Testis (tissue), 3 donors: ENCODE measurements around the gene CD226. TPM values are rescaled to one million over a fixed set of nuclear protein-coding genes. Genes with fewer than 3 reads are reported as not detected.

ENCODE experiments used
- DNase-seq: peaks from one replicate; pipeline ENCODE4 v3.0.0-alpha.2; 2019
- H3K27ac ChIP-seq, 2 donors: fragments of 200-600 bp; sonication (generic); one replicate each; pipeline ENCODE4 v1.5.1; 2019
- H3K27me3 ChIP-seq: fragments of 200-600 bp; sonication (generic); one replicate; pipeline ENCODE4 v1.5.1; 2019
- H3K36me3 ChIP-seq: fragments of 200-600 bp; sonication (generic); one replicate; pipeline ENCODE4 v1.5.1; 2017; ENCODE audit warnings: low read depth; ENCODE audit errors: missing control alignments
- H3K4me1 ChIP-seq: fragments of 200-600 bp; sonication (generic); one replicate; pipeline ENCODE4 v1.5.1; 2019
- H3K4me3 ChIP-seq, 2 donors: fragments of 200-600 bp; sonication (generic); one replicate each; pipeline ENCODE4 v1.5.1; 2017 to 2019
- H3K9me3 ChIP-seq: fragments of 200-600 bp; sonication (generic); one replicate; pipeline ENCODE4 v1.5.1; 2017
- CTCF ChIP-seq, 3 experiments: fragments of 450-650 bp in 2 of 3; fragments of 200-600 bp in 1 of 3; sonication (generic) in 1 of 3; IDR thresholded peaks; one replicate each; pipeline ENCODE4 v1.5.1; 2016 to 2019; ENCODE audit warnings: antibody characterized with exemption in 3 of 3, mild to moderate bottlenecking in 2 of 3, moderate library complexity in 1 of 3
- POLR2A ChIP-seq: fragments of 450-650 bp; IDR thresholded peaks from one replicate; pipeline ENCODE4 v1.6.1; 2017; ENCODE audit warnings: antibody characterized with exemption, mild to moderate bottlenecking, moderate library complexity
- WGBS, 2 donors: methylation state at CpG; one replicate each; pipeline ENCODE4 v1.1.5; 2018; 5-methylcytosine and 5-hydroxymethylcytosine counted together
- intact Hi-C: fragments of 100-400 bp; cut with DNase I; formaldehyde crosslinking; loops from one replicate; pipeline ENCODE4 v1.15.1; 2023; ENCODE audit warnings: low total_unique reads
- polyA plus RNA-seq: library from polyadenylated mRNA; stranded (reverse); fragments of 350-450 nt; fragmentation: Illumina TruSeq; extraction: RNeasy Lipid Tissue Mini Kit (QIAGEN cat#74804); gene quantifications from one replicate; pipeline ENCODE4 v1.2.3, GENCODE V29; 2014; ENCODE audit warnings: low read depth, low replicate concordance; ENCODE audit not compliant: insufficient read depth
- total RNA-seq, 2 donors: library from RNA; depleted of rRNA; stranded (reverse); fragments of >200 nt; gene quantifications; one replicate each; pipeline ENCODE4 v1.2.3, GENCODE V29; 2016

Gene CD226
- total and polyA plus RNA-seq, 3 donors from 2014 or later, result 2.6 to 3.0 (median 2.9) TPM

- H3K36me3 ChIP-seq, result no peaks in the 10 kb centered on the region
- no peak overlapping the region for H3K4me3 ChIP-seq
- intact Hi-C loops, result no loop called here
- H3K27ac ChIP-seq, result no peak overlapping the region
- H3K27me3 ChIP-seq, result no peaks in the 10 kb centered on the region
- no peak for TF ChIP-seq CTCF (IDR thresholded peaks at IDR 0.05)
- TF ChIP-seq POLR2A, result no peak
- 83 to 93% methylated on average over 5 of the region's 5 CpGs for WGBS, 2 donors
- no peaks in the 10 kb centered on the region for H3K9me3 ChIP-seq
- no peaks in the 10 kb centered on the region for H3K4me1 ChIP-seq
- no peak for DNase-seq
These were observed 991 bp downstream of the CD226 start for GRCh38 chr18:69946608-69947155.

GRCh38 chr18:69945220-69946114, 2.2 kb downstream of the CD226 start:
- WGBS, 2 donors, result 91 to 97% methylated on average over 7 to 11 of the region's 11 CpGs
- Histone ChIP-seq H3K4me1 (no peaks in the 10 kb centered on the region), H3K36me3 (no peaks in the 10 kb centered on the region), H3K4me3 (no peak overlapping the region), H3K9me3 (no peaks in the 10 kb centered on the region), H3K27ac (no peak overlapping the region), H3K27me3 (no peaks in the 10 kb centered on the region)
- no peak for DNase-seq
- TF ChIP-seq POLR2A, result no peak
- TF ChIP-seq CTCF (IDR thresholded peaks at IDR 0.05), result no peak
- intact Hi-C loops, result no loop called here

- DNase-seq, result no peak
- Histone ChIP-seq H3K36me3 (no peaks in the 10 kb centered on the region), H3K9me3 (no peaks in the 10 kb centered on the region), H3K27ac (no peak overlapping the region), H3K27me3 (no peaks in the 10 kb centered on the region), H3K4me1 (no peaks in the 10 kb centered on the region), H3K4me3 (no peak overlapping the region)
- intact Hi-C loops, result no loop called here
- no peak for TF ChIP-seq POLR2A
- TF ChIP-seq CTCF (IDR thresholded peaks at IDR 0.05), result no peak
- WGBS, 2 donors, result 91 to 97% methylated on average over 2 of the region's 2 CpGs
These were observed 3.2 kb downstream of the CD226 start for GRCh38 chr18:69944436-69944835.

DNA sequence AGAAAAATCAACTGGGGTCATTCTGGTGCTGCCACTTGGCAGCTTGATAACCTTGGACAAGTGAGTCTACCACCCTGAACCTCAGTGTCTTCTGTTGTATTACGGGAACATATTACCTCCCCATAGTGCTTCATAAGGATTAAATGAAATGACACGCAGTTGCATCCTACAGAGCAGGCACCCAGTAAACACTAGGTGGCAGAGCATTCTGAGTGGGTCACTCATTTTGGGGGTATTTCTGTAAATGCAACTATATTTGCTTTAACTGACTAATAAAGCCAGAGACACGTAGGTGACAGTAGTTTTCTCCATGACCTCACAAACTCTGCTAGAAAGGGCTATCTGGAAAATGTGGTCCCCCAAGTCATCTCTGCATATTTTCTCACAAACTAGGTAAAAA, 4.7 kb downstream of the CD226 start:
- Histone ChIP-seq H3K9me3 (no peaks in the 10 kb centered on the region), H3K4me1 (no peaks in the 10 kb centered on the region), H3K36me3 (no peaks in the 10 kb centered on the region), H3K4me3 (no peak overlapping the region), H3K27me3 (no peaks in the 10 kb centered on the region), H3K27ac (no peak overlapping the region)
- 96 to 97% methylated on average over 3 of the region's 3 CpGs for WGBS, 2 donors
- TF ChIP-seq POLR2A (no peak), CTCF (IDR thresholded peaks at IDR 0.05) (no peak)
- intact Hi-C loops, result no loop called here
- DNase-seq, result no peak
